ENCODE results near the gene FAM72A.
"Not testable (repeated sequence)": the region's sequence is repeated elsewhere in the genome, so short reads cannot be mapped to it uniquely, and the experiment has no call there.

DNA sequence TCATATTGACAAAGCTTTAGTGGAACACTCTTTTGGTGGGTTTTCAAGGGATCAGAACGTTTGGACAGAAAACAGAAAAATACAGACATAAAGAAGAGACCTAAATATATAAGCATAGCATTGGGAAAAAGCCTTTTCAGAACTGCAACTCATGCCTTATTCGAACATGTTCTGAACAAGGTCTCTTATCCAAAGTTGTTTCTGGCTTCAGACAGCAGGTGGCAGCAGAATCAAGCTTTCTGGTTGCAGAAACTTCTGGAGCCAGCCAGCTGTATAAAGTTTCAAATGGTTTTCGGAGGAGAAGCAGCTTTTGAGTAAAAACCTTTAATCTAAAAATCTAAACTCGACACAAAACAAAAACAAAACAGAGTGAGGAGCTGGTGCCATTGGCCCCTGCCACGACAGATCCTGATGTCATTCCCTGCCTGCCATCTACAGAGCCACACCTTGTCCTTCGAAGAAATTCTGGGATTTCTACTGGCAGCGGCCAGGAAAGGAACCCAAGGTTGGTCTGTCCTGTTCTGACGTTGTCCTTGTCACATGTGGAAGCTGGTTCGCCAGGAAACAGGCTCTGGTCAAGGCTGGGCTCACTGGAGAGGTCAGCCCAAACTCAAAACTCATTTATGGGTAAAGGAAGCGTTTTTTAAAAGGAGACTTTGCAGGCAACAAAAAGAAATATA, 35.1 kb downstream of the FAM72A start:
- peak in 8 of 12 donors; percentile 7 to 44 (median 27) for TF ChIP-seq CTCF (IDR thresholded peaks at IDR 0.05)
- TF ChIP-seq POLR2A (IDR thresholded peaks at IDR 0.05) = not testable (repeated sequence)
